Measurements from ENCODE around the gene VSTM1. TPM values are rescaled to one million over a fixed set of nuclear protein-coding genes. Genes with fewer than 3 reads are reported as not detected.

The VSTM1 gene
- total and polyA plus RNA-seq, 2 of the 8 experiments (the other 6 are each of a cell fraction or from before 2014, with no cell fraction given): 0.12 to 0.65 TPM

DNA sequence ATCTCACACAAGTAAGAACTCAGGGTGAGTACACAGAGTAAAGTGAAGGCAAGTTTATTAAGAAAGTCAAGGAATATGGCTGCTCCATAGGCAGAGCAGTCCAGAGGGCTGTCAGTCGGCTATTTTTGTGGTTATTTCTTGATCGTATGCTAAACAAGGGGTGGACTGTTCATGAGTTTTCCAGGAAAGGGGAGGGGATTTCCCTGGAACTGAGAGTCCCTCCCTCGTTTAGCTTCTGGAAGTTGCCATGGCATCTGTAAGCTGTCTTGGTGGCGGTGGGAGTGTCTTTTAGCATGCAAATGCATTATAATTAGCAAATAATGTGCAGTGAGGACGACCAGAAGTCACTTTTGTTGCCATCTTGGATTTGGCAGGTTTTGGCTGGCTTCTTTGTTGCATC is 5.8 kb upstream of the VSTM1 start (continued):
- TF ChIP-seq TAF1 (IDR thresholded peaks at IDR 0.05; ENCODE audit: low read depth, low read length): no peak
- no peak for TF ChIP-seq RBBP5 (IDR thresholded peaks at IDR 0.05; ENCODE audit: borderline replicate concordance, low read depth, low read length)
- no peak for TF ChIP-seq SP2 (IDR thresholded peaks at IDR 0.05; ENCODE audit: low read length)
- TF ChIP-seq CHD2 (IDR thresholded peaks at IDR 0.05; ENCODE audit: low read length): no peak
- TF ChIP-seq, protein P1, sequence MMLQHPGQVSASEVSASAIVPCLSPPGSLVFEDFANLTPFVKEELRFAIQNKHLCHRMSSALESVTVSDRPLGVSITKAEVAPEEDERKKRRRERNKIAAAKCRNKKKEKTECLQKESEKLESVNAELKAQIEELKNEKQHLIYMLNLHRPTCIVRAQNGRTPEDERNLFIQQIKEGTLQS (IDR thresholded peaks at IDR 0.05; ENCODE audit: insufficient read depth, low read depth, low read length): no peak
- no peak for TF ChIP-seq SRF (IDR thresholded peaks at IDR 0.05; ENCODE audit: low read depth, low read length)
